Stimulated activated CD4-positive, alpha-beta T cell treated with anti-CD3 and anti-CD28 coated beads, Interleukin-4, amount 100 ng/mL, for 48 hours (primary cell): Measurements from ENCODE around the gene ATP5F1D.

Experiments used
- DNase-seq, 2 donors: peaks; one replicate each; pipeline ENCODE4 v3.0.0-alpha.2; 2020; ENCODE audit warnings: low read depth in 2 of 2

Gene ATP5F1D

DNA sequence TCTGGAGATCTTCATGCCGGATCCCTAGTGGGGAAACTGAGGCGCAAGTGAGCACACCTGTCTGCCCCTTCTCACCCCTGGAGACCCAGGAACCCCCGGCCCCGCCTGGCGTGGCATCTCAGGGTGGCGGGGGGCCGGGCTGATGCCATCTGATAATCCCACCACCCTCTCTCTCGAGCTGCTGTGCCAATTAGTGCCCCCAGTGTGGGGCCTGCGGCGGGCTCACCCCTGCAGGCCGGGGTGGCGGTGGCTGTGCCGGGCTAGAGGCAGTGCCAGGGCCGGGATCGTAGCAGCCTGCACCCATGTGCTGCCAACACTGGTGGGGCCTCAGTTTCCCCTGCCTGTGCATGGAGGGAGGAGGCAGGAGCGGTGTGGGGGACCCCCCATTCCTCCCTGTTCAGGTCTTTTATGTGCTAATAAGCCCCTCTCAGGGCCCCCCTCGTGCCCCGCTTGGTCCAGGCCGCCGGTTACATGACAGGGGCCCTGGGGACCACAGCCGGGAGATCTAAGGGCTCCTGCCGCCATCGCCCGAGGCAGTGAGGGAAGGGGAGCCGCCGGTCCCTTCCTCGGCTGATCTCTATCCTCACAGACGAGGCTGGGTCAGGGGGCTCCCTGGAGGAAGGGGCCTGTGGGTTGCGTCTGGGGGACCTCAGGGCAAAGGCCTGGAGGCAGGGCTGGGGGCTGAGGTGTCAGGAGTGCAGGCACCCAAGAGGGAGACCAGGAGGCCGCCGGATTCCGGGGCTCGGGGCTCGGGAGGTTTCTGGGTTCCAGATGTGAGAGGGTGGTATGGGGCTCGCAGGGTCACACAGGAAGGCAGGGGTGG is 52.4 kb downstream of the ATP5F1D start:
- DNase-seq: no peak
